Mucosa of gallbladder (tissue), 1 donor: Measurements from ENCODE around the gene PKD2L1. TPM values are rescaled to one million over a fixed set of nuclear protein-coding genes. Genes with fewer than 3 reads are reported as not detected.
"Not testable (repeated sequence)": the region's sequence is repeated elsewhere in the genome, so short reads cannot be mapped to it uniquely, and the experiment has no call there.

Experiments
- DNase-seq: peaks from one replicate; pipeline ENCODE4 v3.0.0-alpha.2; 2020; ENCODE audit warnings: low spot score
- total RNA-seq: library from RNA; stranded (reverse); gene quantifications from one replicate; pipeline ENCODE4 v1.2.1, GENCODE V29; 2021
- donor health status: DM: no; HTN: no; CAD: no.

The PKD2L1 gene
- total RNA-seq, 1 donor from 2014 or later, result not detected

- no peak for DNase-seq
Observed at GRCh38 chr10:100333661-100334440, 3.8 kb upstream of the PKD2L1 start.

GRCh38 chr10:100333106-100333505, 3.1 kb upstream of the PKD2L1 start:
- DNase-seq, result no peak

- no peak for DNase-seq
Observed at GRCh38 chr10:100328198-100328597, 1.8 kb downstream of the PKD2L1 start.

GRCh38 chr10:100327718-100328009, 2.4 kb downstream of the PKD2L1 start:
- no peak for DNase-seq

- peak; percentile 18 for DNase-seq
Observed at GRCh38 chr10:100327007-100327717, 2.9 kb downstream of the PKD2L1 start.

DNA sequence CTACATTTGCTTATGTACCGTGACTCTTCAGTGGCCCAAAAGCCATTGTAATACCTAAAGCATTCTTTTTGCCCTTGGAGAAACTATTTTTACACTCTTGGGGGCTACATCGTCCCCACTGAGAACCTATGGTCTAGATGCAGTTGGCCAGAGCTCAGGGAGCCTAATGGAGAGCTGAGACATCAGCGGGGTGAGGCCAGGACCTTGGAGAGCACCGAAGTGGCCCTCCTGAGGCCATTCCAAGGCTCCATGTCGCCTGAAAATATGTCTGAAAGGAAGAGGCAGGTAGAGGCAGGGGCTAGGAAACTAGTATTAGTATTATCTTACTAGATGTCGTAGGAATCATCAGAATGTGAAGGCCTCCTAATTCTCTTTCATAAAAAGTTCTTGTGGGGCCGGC, 4.9 kb downstream of the PKD2L1 start:
- DNase-seq, result no peak

- no peak for DNase-seq
Observed at GRCh38 chr10:100319707-100320402, 10.2 kb downstream of the PKD2L1 start.

DNA sequence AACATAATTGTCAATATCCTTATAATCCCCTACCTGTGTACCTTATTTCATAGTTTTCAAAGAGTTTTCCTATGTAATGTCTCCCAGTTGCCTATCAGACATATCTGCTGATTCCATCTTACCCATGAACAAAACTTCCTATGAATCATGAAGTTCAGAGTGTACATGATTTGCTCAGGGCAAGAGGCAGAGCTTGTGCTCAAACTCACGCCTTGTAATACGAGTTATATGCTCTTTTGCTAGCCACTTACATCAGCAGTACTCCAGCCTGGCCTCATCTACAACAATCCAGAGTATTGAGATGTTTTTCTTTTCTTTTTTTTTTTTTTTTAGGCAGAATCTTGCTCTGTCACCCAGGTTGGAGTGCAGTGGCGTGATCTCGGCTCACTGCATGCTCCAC, 11.8 kb downstream of the PKD2L1 start:
- no peak for DNase-seq

DNA sequence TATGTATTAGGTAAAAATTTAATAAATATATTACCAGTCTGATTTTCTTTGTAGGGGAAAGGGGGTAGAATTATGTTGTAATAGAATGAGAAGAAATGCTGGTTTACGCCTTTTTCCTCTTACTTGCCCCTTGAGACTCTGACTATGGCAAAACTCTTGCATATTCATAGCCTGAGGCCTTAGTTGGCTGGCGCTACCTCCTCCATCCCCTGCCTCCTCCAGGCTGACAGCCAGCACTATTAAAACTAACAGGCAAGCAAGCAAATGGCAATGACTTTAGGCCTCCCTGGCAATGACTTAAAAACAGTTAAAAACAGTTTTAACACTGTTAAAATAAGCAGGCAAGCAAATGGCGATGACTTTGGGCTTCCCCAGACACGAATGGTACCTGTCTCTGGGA, 14.4 kb downstream of the PKD2L1 start:
- no peak for DNase-seq

- peak; percentile 18 for DNase-seq
Observed at GRCh38 chr10:100311298-100311697, 18.7 kb downstream of the PKD2L1 start.

DNA sequence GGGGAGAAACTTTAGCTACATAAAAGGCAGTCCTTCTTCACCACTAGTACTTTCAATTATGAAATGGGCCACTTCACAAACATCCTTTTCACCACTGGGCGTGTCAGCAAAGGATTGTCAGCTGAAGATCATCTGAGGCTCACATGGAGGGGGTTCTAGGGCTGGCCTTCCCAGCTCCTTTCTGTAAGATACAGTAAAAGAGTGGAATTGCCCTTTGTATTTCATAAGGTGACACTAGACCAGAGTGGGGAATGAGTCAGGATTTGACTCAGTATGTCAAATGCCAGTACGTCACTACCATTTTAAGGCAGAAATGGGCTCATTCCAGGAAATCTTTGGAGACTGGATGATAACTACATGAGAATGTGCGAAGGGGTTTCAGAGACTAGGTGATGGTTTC, 22.3 kb downstream of the PKD2L1 start:
- no peak for DNase-seq

GRCh38 chr10:100306861-100307260, 23.2 kb downstream of the PKD2L1 start:
- DNase-seq, result no peak

DNA sequence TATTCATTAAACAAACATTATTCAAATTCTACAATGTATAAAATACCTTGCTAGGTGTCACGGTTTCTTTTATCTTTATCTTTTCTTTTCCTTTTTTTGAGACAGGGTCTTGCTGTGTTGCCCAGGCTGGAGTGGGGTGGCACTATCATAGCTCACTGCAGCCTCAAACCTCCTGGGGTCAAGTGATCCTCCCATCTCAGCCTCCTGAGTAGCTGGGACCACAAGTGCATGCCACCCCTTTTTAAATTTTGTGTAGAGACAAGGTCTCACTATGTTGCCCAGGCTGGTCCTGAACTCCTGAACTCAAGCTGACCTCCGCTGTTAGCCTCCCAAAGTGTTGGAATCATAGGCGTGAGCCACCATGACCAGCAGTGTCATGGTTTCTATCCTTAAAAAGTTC, 25.6 kb downstream of the PKD2L1 start:
- DNase-seq, result no peak

DNA sequence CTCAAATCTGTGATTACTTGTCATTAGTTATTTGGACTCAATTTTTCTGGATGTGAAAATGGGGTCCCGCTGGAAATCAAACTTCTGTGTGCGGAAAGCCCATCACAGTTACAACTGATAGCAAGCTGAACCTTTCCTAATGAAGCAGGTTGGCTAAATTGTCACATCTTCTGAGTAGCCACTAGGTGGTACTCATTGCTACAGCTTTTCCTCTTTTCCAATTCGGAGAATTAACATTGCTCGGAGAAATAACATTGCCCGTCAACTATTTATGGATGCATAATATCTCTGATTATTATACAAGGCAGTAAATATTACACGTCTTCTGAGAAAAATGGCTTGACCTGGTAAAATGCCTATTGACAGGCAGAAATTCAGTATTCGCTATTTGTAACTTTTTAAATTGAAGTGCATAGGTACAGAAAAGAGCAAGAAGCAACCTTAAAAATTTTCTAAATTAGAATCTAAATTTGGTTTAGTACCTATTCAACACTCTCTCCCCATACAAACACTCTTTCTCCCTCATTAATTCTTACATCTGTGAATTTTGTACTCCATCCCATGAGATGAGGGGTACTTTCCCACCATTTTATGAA, 26.2 kb downstream of the PKD2L1 start:
- DNase-seq, result no peak

- DNase-seq, result not testable (repeated sequence)
Observed at GRCh38 chr10:100301123-100301522, 28.9 kb downstream of the PKD2L1 start.

DNA sequence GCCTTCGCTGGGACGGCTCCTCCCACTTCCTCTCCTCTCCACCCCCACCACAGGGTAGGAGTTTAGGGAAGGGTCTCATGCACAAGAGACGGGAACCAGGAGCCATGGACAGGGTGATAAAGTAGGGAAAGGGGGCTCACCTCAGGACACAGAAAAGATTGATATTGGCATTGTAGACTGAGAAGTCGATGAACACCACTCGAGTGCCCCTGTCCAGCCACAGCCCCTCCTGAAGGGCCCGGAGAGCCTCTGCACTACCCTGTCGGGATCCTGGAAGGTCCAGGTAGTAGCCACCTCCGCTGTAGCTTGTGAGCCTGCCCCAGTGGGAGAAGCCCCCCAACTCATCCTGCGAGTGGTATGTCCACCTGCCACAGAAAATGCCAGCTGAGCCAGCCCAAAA, 32.8 kb downstream of the PKD2L1 start:
- DNase-seq, result no peak

DNA sequence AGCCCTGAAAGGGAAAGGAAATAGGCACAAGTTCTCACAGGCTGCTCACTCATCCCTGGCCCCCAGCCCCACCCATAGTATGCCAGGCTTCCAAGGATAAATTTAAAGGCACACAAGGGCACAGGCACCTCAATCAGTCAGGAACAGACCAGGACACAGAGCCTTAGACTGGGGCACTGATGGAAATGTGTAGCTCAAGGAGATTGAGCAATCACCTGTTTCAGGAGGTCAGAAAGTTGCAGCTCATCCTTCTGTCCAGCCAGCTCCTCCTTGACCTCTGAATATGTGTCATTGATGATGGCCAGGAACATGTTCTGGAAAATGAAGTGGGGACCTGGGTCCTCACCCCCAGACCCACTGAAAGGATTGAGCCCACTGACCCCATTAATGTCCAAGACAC, 37.0 kb downstream of the PKD2L1 start:
- DNase-seq, result no peak

GRCh38 chr10:100292300-100292699, 37.7 kb downstream of the PKD2L1 start:
- DNase-seq, result not testable (repeated sequence)

DNA sequence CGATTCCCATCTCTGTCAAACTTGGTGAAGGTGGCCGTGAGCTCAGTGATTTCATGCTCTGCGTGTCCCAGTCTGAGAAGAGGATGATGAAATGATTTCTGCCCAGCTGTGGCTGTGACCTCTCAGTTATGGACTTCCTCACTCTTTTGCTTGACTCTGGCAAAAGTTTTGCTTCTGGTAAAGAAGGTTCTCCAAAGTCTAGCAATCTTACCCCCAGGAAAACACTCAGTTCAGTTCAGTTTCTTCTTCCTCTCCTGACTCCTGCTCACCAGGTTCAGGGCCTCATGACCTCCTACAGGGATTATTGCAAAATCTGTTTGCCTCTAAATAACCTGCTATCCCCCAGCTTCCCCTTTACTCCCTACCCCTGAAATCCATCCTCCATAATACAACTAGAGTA, 38.7 kb downstream of the PKD2L1 start:
- DNase-seq, result no peak

DNA sequence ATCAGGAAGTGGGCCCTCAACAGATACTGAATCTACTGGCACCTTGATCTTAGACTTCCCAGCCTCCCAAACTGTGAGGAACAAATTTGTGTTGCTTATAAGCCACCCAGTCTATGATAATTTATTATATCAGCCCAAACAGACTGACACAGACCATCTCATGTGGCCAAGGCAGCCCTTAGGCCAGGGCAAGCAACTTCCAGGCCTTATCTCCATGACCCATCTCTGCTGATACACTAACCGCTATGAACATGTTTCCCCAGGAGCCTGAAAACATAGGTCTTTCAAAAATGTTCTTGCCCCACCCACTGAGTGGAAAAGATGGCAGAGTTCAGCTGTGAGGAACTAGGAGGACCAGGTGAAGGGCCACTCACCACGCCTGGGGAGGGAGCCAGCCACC, 40.4 kb downstream of the PKD2L1 start:
- DNase-seq, result no peak

GRCh38 chr10:100288196-100288595, 41.8 kb downstream of the PKD2L1 start:
- no peak for DNase-seq

DNA sequence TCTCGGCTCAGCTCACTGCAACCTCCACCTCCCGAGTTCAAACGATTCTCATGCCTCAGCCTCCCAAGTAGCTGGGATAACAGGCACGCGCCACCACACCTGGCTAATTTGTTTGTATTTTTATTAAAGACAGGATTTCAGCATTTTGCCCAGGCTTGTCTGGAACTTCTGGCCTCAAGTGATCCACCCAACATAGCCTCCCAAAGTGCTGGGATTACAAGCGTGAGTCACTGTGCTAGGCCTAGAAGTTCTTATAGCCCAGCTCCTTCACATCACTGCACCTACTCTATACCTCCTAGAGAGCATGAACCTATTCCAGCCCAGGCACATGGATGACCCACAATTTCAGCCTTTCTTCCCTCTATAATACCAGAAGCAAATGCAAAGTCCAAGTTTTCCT, 42.3 kb downstream of the PKD2L1 start:
- DNase-seq, result no peak
